SJCRH30 (cell line): ENCODE data around the gene PAFAH1B1. TPM values are rescaled to one million over a fixed set of nuclear protein-coding genes. Genes with fewer than 3 reads are reported as not detected.

Source experiments
- DNase-seq, 2 experiments: peaks; one replicate each; pipeline ENCODE4 v3.0.0-alpha.2; 2015 to 2020
- H3K27ac ChIP-seq: fragments of 250-450 bp; sonication (Bioruptor Pico); 2 replicates; pipeline ENCODE4 v1.5.1; 2020; ENCODE audit warnings: mild to moderate bottlenecking, moderate library complexity
- H3K27me3 ChIP-seq: fragments of 250-450 bp; sonication (Bioruptor Pico); 2 replicates; pipeline ENCODE4 v1.5.1; 2020; ENCODE audit warnings: mild to moderate bottlenecking, moderate library complexity
- H3K36me3 ChIP-seq: fragments of 250-450 bp; sonication (Bioruptor Pico); 2 replicates; pipeline ENCODE4 v1.5.1; 2020; ENCODE audit warnings: mild to moderate bottlenecking, moderate library complexity
- H3K4me1 ChIP-seq: fragments of 250-450 bp; sonication (Bioruptor Pico); 2 replicates; pipeline ENCODE4 v1.5.1; 2020; ENCODE audit warnings: mild to moderate bottlenecking, moderate library complexity
- H3K4me3 ChIP-seq: fragments of 250-450 bp; sonication (Bioruptor Pico); 2 replicates; pipeline ENCODE4 v1.5.1; 2020; ENCODE audit warnings: mild to moderate bottlenecking, moderate library complexity
- H3K9me3 ChIP-seq: fragments of 250-450 bp; sonication (Bioruptor Pico); replicated peaks from 2 replicates; pipeline ENCODE4 v1.5.1; 2020; ENCODE audit warnings: mild to moderate bottlenecking, moderate library complexity
- total RNA-seq: library from RNA; depleted of rRNA; stranded (reverse); fragments of >200 nt; shearing (Covaris generic); gene quantifications from 2 replicates; pipeline ENCODE4 v1.2.3, GENCODE V29; 2014

PAFAH1B1 gene
- total RNA-seq, 1 experiment from 2014 or later: 60.6 TPM

DNA sequence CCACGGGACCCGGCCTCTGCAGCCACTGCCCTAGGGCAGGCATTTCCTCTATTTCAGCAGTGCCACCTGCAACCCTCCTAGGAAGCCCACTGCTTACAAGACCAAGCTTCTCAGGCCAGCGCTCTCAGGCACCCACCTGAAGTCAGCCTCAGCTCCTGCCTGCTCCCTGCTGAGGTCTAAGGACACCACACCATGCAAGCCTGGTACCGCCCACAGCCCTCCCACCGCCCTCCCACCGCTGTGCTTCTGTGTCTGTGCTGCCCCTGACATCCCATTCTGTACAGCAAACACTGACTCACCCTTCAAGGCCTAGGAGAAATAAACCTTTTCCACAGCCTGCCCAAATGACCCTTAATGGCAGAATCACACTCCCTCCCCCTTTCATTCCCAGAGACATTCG, 111.8 kb downstream of the PAFAH1B1 start:
- Histone ChIP-seq H3K36me3 (no peaks in the 10 kb centered on the region), H3K27me3 (no peaks in the 10 kb centered on the region), H3K9me3 (no peaks in the 10 kb centered on the region), H3K27ac (no peak overlapping the region), H3K4me3 (no peak overlapping the region), H3K4me1 (no peaks in the 10 kb centered on the region)
- no peak for DNase-seq

GRCh38 chr17:2705888-2706795, 112.7 kb downstream of the PAFAH1B1 start:
- Histone ChIP-seq H3K9me3 (no peaks in the 10 kb centered on the region), H3K4me1 (no peaks in the 10 kb centered on the region), H3K36me3 (no peaks in the 10 kb centered on the region), H3K4me3 (no peak overlapping the region), H3K27me3 (no peaks in the 10 kb centered on the region), H3K27ac (no peak overlapping the region)
- DNase-seq: no peak

DNA sequence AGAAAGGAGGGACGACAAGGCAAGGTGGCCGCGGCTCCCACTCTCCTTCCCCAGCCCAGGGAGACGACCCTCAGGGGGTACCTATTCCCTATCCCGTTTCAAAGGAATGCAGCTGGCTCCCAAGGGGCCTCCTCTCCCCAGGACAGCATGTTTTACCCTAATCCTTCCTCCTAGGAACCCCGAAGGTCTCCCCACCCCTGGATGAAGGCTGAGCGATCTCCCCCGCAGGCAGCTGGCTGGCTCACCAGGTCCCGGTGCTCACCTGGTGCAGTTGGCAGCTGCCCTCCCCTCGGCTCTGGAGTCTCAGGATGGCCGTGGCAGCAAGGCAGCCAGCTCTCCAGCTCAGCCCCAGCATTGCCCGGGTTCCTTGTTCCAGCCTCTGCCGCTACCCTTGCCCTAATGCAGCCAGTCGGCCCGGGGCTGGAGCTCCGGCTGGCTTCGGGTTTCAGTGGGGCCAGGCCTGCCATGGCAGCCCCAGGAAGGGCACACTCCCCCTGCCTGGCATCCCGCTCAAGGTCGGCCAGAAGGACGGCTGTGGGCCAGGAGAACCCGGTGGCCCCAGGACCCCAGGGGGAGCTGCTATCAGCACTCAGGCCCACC, 113.6 kb downstream of the PAFAH1B1 start:
- no peak for DNase-seq

DNA sequence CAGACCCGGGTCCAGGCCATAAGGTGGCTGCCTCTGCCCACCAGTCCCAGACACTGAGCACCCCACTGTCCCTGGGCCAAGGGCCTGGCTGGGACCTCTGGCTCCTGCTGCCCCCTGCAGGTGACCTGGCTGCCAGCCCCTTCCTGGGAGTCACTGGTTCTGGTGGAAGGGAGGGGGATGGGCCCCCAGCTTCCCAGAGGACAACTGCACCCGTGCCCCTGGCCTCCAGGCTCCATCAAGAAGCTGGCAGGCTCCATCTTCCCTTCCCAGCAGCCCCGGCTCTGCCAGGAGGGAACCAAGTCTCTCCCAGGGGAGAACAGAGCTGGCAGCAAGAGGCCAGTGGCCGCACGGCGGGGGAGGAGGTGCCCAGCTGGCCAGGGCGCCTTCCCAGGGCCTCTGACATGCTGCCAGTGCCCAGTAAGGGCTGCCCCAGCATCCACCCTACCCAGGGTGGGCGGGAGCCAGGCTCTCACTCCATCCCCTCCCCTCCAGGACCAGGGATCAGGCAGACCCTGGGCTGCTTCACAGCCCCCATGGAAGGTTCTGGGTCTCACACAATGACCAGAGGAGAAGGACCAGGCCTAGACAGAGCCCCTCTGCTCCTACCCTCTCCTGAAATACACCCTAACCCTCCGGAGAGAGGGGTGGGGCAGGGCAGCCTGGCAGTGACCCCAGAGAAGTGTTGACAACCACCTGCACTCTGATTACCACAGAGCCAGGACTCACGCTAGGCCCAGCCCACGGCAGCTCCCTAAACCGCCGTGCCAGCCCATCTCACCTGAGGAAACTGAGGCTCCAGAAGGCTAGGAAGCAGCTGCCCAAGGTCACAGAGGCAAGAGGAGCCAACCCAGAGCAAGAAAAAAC, 114.5 kb downstream of the PAFAH1B1 start:
- H3K27me3 ChIP-seq: no peaks in the 10 kb centered on the region
- H3K9me3 ChIP-seq: no peaks in the 10 kb centered on the region
- H3K36me3 ChIP-seq: no peaks in the 10 kb centered on the region
- H3K4me1 ChIP-seq: no peaks in the 10 kb centered on the region
- no peak overlapping the region for H3K4me3 ChIP-seq
- DNase-seq: peak; percentile 28 to 38
- no peak overlapping the region for H3K27ac ChIP-seq

More for the DNA sequence above, 113.6 kb downstream of the PAFAH1B1 start:
- H3K27me3 ChIP-seq: no peaks in the 10 kb centered on the region
- H3K4me3 ChIP-seq: no peak overlapping the region
- no peaks in the 10 kb centered on the region for H3K36me3 ChIP-seq
- H3K9me3 ChIP-seq: no peaks in the 10 kb centered on the region
- no peak overlapping the region for H3K27ac ChIP-seq
- no peaks in the 10 kb centered on the region for H3K4me1 ChIP-seq

GRCh38 chr17:2708585-2709182, 115.2 kb downstream of the PAFAH1B1 start:
- DNase-seq: no peak
- Histone ChIP-seq H3K27ac (no peak overlapping the region), H3K9me3 (no peaks in the 10 kb centered on the region), H3K4me3 (no peak overlapping the region), H3K27me3 (no peaks in the 10 kb centered on the region), H3K4me1 (no peaks in the 10 kb centered on the region), H3K36me3 (no peaks in the 10 kb centered on the region)

GRCh38 chr17:2709183-2709661, 115.8 kb downstream of the PAFAH1B1 start:
- H3K9me3 ChIP-seq: no peaks in the 10 kb centered on the region
- no peak overlapping the region for H3K4me3 ChIP-seq
- H3K27me3 ChIP-seq: no peaks in the 10 kb centered on the region
- no peak overlapping the region for H3K27ac ChIP-seq
- H3K36me3 ChIP-seq: no peaks in the 10 kb centered on the region
- no peak for DNase-seq
- H3K4me1 ChIP-seq: no peaks in the 10 kb centered on the region

- H3K4me3 ChIP-seq: peak overlapping the region; percentile 68
- no peaks in the 10 kb centered on the region for H3K4me1 ChIP-seq
- no peaks in the 10 kb centered on the region for H3K27me3 ChIP-seq
- H3K9me3 ChIP-seq: no peaks in the 10 kb centered on the region
- no peak overlapping the region for H3K27ac ChIP-seq
- no peaks in the 10 kb centered on the region for H3K36me3 ChIP-seq
- no peak for DNase-seq
Observed at GRCh38 chr17:2710071-2710802, 116.8 kb downstream of the PAFAH1B1 start.

DNA sequence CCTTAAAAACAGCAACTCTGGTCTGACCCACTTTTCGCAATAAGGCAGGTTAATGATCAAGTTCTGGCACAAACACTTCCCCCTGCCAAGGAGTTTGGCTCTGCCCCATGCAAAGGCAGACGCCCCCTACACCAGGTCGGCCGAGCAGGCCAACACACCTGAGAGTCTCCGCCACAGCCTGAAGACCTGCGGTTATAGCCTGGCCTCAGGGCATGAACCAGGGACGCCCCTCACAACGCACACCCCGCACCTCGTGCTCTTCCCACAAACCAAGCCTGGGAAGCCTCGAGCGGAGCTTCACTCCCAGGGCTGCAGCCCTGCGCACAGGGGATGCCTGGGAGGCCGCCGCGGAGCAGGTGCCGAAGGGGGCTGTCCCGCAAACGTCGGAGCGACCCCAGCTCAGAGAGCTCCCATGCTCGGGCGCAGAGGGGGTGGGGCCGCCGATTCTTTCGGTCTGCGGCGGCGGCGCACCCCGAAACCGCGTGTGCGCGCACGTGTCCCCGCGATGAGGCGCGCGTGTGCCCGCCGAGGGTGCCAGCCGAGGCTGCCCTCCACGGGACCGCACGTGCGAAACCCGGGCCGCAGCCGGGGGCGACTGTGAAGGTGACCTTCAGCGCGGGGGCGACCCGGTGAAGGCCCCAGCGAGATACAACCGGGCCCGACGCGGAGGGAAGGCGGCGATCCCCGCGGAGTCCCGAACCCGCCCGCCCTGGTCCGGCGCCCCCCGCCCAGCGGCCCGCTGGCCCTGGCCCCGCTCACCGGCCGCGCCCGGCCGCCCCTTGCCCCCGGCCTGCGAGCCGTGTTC, 117.6 kb downstream of the PAFAH1B1 start:
- Histone ChIP-seq H3K27ac (peak overlapping the region; percentile 47), H3K36me3 (no peaks in the 10 kb centered on the region)
- DNase-seq: peak; percentile 20 to 22

GRCh38 chr17:2711608-2712299, 118.3 kb downstream of the PAFAH1B1 start, which contains the start of gene CLUH:
TSS of gene CLUH (minus strand) at chr17:2711764. CDS start at chr17:2711661, 103 bp downstream.
- Histone ChIP-seq H3K36me3 (no peaks in the 10 kb centered on the region), H3K4me1 (no peaks in the 10 kb centered on the region), H3K27me3 (no peaks in the 10 kb centered on the region), H3K4me3 (peak within 1 kb of the TSS; percentile 68), H3K27ac (peak within 1 kb of the TSS; percentile 77), H3K9me3 (no peaks in the 10 kb centered on the region)
- peak; percentile 85 to 90 for DNase-seq

More for the DNA sequence above, 117.6 kb downstream of the PAFAH1B1 start:
- H3K27me3 ChIP-seq: no peaks in the 10 kb centered on the region
- H3K9me3 ChIP-seq: no peaks in the 10 kb centered on the region
- H3K4me3 ChIP-seq: peak overlapping the region; percentile 68
- H3K4me1 ChIP-seq: no peaks in the 10 kb centered on the region

GRCh38 chr17:2712300-2713043, 119.0 kb downstream of the PAFAH1B1 start:
- no peaks in the 10 kb centered on the region for H3K27me3 ChIP-seq
- H3K36me3 ChIP-seq: no peaks in the 10 kb centered on the region
- H3K9me3 ChIP-seq: no peaks in the 10 kb centered on the region
- peak overlapping the region; percentile 68 for H3K4me3 ChIP-seq
- DNase-seq: peak; percentile 22 to 35
- H3K4me1 ChIP-seq: no peaks in the 10 kb centered on the region
- peak overlapping the region; percentile 77 for H3K27ac ChIP-seq

GRCh38 chr17:2713881-2714280, 120.4 kb downstream of the PAFAH1B1 start:
- Histone ChIP-seq H3K9me3 (no peaks in the 10 kb centered on the region), H3K27ac (no peak overlapping the region), H3K36me3 (no peaks in the 10 kb centered on the region), H3K27me3 (no peaks in the 10 kb centered on the region), H3K4me3 (no peak overlapping the region), H3K4me1 (no peaks in the 10 kb centered on the region)
- DNase-seq: no peak

- Histone ChIP-seq H3K4me3 (no peak overlapping the region), H3K9me3 (no peaks in the 10 kb centered on the region), H3K27me3 (no peaks in the 10 kb centered on the region), H3K36me3 (no peaks in the 10 kb centered on the region), H3K27ac (no peak overlapping the region), H3K4me1 (no peaks in the 10 kb centered on the region)
- DNase-seq: no peak
Observed at GRCh38 chr17:2716649-2717048, 123.2 kb downstream of the PAFAH1B1 start.
